ENCODE results near the gene NR3C2. TPM values are rescaled to one million over a fixed set of nuclear protein-coding genes. Genes with fewer than 3 reads are reported as not detected.
"Not testable (repeated sequence)": the region's sequence is repeated elsewhere in the genome, so short reads cannot be mapped to it uniquely, and the experiment has no call there.

The NR3C2 gene
- polyA plus RNA-seq, 1 of the 3 experiments (the other 2 are of a cell fraction): 0.02 TPM

GRCh38 chr4:148089624-148090023, 352.6 kb downstream of the NR3C2 start:
- Histone ChIP-seq H3K79me2 (ENCODE audit: insufficient read depth) (no peaks in the 10 kb centered on the region), H3K36me3 (replicated peaks in 1 of 2; ENCODE audit: control insufficient read depth in 1 of 2, insufficient read depth in 2 of 2, low read length in 1 of 2) (no peaks in the 10 kb centered on the region), H3K27ac (ENCODE audit: low read depth in 2 of 2, low read length in 1 of 2) (no peak overlapping the region), H3K4me2 (no peak overlapping the region), H3K27me3 (ENCODE audit: insufficient read depth) (no peaks in the 10 kb centered on the region), H3K4me3 (ENCODE audit: low read depth in 2 of 2, low read length in 1 of 2) (no peak overlapping the region), H2AFZ (ENCODE audit: low read depth) (no peak overlapping the region), H3F3A (replicated peaks; ENCODE audit: insufficient read depth) (no peaks in the 10 kb centered on the region), H3K9ac (no peak overlapping the region), H3K9me3 (no peaks in the 10 kb centered on the region), H3K9me2 (no peaks in the 10 kb centered on the region), H3K4me1 (ENCODE audit: control insufficient read depth in 1 of 2, insufficient read depth in 2 of 2, low read depth in 1 of 2, low read length in 1 of 2) (peaks cover 0 to 5% of the 10 kb centered on the region in 2 experiments; a peak in 1 of 4 replicates), H4K20me1 (ENCODE audit: insufficient read depth) (no peaks in the 10 kb centered on the region)
- CTCF ChIA-PET: no interaction called here
- TF ChIP-seq REST (IDR thresholded peaks at IDR 0.05; ENCODE audit: low read depth, low read length) (no peak), EP300 (IDR thresholded peaks at IDR 0.05; ENCODE audit: borderline replicate concordance in 1 of 2, low read depth in 1 of 2, low read length in 1 of 2) (no peak), RXRA (IDR thresholded peaks at IDR 0.05; ENCODE audit: borderline replicate concordance, low read depth) (no peak), FOSL2 (IDR thresholded peaks at IDR 0.05; ENCODE audit: borderline replicate concordance, low read depth) (no peak), FOXM1 (IDR thresholded peaks at IDR 0.05; ENCODE audit: low read depth) (no peak), ELF1 (IDR thresholded peaks at IDR 0.05) (no peak), USF2 (IDR thresholded peaks at IDR 0.05; ENCODE audit: borderline replicate concordance, low read depth, low read length) (no peak), GABPA (IDR thresholded peaks at IDR 0.05; ENCODE audit: low read depth) (no peak), SMC3 (IDR thresholded peaks at IDR 0.05; ENCODE audit: low read depth, low read length) (no peak), RFX5 (IDR thresholded peaks at IDR 0.05; ENCODE audit: low read length) (no peak), PBX3 (IDR thresholded peaks at IDR 0.05) (no peak)
- DNase-seq: no peak
- WGBS (ENCODE audit: low lambda C conversion rate): 50% methylated on average over 1 of the region's 6 CpGs
- POLR2A ChIA-PET: no interaction called here

- H4K20me1 ChIP-seq (ENCODE audit: insufficient read depth): not testable (repeated sequence)
Observed at GRCh38 chr4:148083073-148083472, 359.1 kb downstream of the NR3C2 start.

More at GRCh38 chr4:148083073-148083472, 359.1 kb downstream of the NR3C2 start:
- H3F3A ChIP-seq (replicated peaks; ENCODE audit: insufficient read depth); H3K4me1 ChIP-seq (ENCODE audit: control insufficient read depth in 1 of 2, insufficient read depth in 2 of 2, low read depth in 1 of 2, low read length in 1 of 2); POLR2A ChIA-PET; H3K27ac ChIP-seq (ENCODE audit: low read depth in 2 of 2, low read length in 1 of 2); H3K27me3 ChIP-seq (ENCODE audit: insufficient read depth); H3K4me2 ChIP-seq; H2AFZ ChIP-seq (ENCODE audit: low read depth); H3K4me3 ChIP-seq (ENCODE audit: low read depth in 2 of 2, low read length in 1 of 2); DNase-seq; H3K36me3 ChIP-seq (replicated peaks in 1 of 2; ENCODE audit: control insufficient read depth in 1 of 2, insufficient read depth in 2 of 2, low read length in 1 of 2); H3K79me2 ChIP-seq (ENCODE audit: insufficient read depth); H3K9me3 ChIP-seq; H3K9ac ChIP-seq; CTCF ChIA-PET; H3K9me2 ChIP-seq: not testable (repeated sequence)
- 50% methylated on average over 1 of the region's 4 CpGs for WGBS (ENCODE audit: low lambda C conversion rate)

Data from SK-N-SH (cell line).